A549 treated with AZD9567 at 1 μM for 4 hours (cell line): ENCODE data around the gene AGPAT3. TPM values are rescaled to one million over a fixed set of nuclear protein-coding genes. Genes with fewer than 3 reads are reported as not detected.

ENCODE experiments used
- total RNA-seq: library from RNA; stranded (reverse); fragments of 200-300 nt; extraction: Qiagen RNA extraction; gene quantifications from 5 replicates; pipeline ENCODE4 v1.2.3, GENCODE V29; 2022; ENCODE audit not compliant: insufficient read depth

AGPAT3 gene, protein sequence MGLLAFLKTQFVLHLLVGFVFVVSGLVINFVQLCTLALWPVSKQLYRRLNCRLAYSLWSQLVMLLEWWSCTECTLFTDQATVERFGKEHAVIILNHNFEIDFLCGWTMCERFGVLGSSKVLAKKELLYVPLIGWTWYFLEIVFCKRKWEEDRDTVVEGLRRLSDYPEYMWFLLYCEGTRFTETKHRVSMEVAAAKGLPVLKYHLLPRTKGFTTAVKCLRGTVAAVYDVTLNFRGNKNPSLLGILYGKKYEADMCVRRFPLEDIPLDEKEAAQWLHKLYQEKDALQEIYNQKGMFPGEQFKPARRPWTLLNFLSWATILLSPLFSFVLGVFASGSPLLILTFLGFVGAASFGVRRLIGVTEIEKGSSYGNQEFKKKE
- 17.0 to 24.4 TPM (median 21.6 TPM) in 5 replicates for total RNA-seq

DNA sequence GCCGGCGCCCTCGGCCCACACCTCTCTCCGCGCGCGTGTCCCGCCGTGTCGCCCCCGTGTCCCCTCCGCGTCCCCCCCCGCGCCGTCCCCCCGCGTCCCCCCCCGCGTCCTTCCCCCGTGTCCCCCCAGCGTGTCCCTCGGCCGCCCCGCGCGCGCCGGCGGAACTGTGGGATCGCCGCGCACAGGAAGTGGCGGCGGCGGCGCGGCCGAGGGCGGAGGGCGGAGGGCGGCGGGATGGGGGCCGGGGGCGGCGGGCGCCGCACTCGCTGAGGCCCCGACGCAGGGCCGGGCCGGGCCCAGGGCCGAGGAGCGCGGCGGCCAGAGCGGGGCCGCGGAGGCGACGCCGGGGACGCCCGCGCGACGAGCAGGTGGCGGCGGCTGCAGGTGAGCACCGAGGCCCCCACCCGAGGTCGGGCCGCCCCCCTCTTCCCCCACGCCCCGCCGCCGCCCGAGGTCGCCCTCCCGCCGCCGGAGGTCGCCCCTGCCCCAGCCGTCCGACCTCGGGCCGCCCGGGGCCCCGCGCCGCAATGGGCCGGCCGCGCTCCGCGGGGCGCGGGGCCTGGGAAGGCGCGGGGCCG lies at the start of gene AGPAT3:
TSS of gene AGPAT3 (plus strand) at position 262 of the 578 bp plus-strand sequence. CDS start 94,459 bp downstream, outside the sequence.

DNA sequence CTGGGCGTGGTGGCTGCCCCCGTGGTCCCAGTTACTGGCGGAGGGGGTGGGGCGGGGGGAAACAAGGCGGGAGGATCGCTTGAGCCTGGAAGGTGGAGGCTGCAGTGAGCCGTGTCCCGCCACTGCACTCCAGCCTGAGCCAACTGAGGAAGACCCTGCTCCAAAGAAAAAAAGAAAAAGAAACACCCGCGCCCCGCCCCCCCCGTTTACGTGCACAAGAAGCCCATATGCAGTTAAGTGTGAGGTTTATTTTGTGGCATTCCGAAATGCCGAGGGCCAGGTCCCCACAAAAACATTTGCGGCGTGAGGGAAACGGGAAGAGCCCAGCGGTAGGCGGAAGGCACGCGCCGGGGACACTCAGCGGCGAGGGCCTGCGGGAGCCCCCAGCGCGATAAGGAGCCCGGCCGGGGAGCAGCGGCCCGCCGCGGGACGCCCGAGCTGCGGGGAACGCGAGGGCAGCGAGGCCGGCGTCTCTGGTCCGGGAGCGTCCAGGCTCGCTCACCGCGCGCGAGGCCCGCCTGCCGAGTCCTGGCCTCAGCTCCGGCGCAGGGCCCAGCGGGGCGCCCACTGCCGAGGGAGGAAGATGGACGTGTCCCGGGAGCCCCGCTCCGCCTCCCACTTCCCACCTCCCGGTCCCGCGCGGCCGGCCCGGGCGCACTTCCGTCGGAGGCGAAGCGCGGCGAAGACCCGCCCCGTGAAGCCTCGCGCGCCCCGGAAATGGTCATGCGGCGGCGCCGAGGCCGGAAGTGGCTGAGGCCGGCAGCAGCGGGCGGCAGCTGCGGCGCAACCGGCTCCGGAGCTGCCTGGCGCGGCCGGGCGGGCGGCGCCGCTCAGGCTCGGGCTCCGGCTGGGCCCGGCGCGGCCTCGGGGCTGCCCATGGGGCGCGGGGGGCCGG lies 146.8 kb downstream of the AGPAT3 start, which contains the start of gene TRAPPC10:
TSS of gene TRAPPC10 (plus strand) at position 731 of the 895 bp plus-strand sequence. CDS start 185 bp downstream, outside the sequence.

Other genes starting within 250 kb of the AGPAT3 start
- 1.3 to 3.7 TPM (median 1.7 TPM) in 5 replicates for gene HSF2BP, start 205.7 kb upstream of the AGPAT3 start, total RNA-seq
- gene RRP1B, start 205.7 kb upstream of the AGPAT3 start, total RNA-seq: 37.6 to 45.1 TPM (median 39.6 TPM) in 5 replicates
- 211 to 338 TPM (median 318 TPM) in 5 replicates for gene PDXK, start 146.1 kb upstream of the AGPAT3 start, total RNA-seq
- 91.9 to 100 TPM (median 96.0 TPM) in 5 replicates for gene CSTB, start 88.9 kb upstream of the AGPAT3 start, total RNA-seq
- 38.1 to 49.2 TPM (median 40.1 TPM) in 5 replicates for gene RRP1, start 75.6 kb upstream of the AGPAT3 start, total RNA-seq
- 13.4 to 18.1 TPM (median 17.8 TPM) in 5 replicates for gene TRAPPC10, start 147.1 kb downstream of the AGPAT3 start, total RNA-seq
- 1.2 to 4.1 TPM (median 1.8 TPM) in 5 replicates for gene PWP2, start 242.2 kb downstream of the AGPAT3 start, total RNA-seq